Activated CD4-positive, alpha-beta T cell treated with anti-CD3 and anti-CD28 coated beads, Interleukin-2, amount 50 U/mL, for 1 hour (primary cell): ENCODE results near the gene CLUH.
"Not testable (repeated sequence)": the region's sequence is repeated elsewhere in the genome, so short reads cannot be mapped to it uniquely, and the experiment has no call there.

Experiments
- DNase-seq: peaks from one replicate; pipeline ENCODE4 v3.0.0-alpha.2; 2020

Gene CLUH

DNA sequence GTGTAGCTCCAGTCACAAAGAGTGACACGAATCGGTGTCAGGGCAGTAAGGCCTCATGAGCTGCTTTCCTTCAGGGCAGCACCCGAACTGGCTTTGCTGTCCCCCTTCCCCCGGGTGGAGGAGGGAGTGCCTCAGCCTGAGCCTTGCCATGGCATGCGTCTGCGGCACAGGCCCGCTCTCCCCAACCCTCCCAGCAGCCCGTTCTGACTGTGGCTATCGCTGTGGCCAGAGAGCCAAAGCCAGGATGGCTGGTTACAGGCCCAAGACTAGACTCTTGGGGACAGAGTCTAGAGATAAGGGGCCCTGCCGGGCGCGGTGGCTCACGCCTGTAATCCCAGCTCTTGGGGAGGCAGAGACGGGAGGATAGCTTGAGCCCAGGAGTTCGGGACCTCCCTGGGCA lies 25.9 kb downstream of the CLUH start:
- no peak for DNase-seq

DNA sequence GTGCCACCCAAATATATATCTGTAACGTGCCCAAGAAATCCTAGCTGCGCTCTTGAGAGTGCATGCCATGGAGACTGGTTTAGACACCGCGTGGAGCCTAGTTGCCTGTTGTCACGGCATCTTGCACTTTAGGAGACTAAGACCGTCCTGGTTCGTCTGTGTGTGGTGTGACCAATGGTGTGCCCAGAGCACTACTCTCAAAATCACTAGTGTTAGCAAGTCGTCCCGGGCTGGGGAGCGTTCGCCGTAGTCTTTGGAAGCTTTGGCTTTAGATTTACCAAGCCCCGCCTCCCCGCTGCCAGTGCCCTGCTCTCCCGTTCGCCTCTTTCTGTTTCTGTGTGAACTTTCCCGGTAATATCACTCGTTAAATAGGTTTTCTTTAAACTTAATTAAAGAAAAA lies 27.0 kb downstream of the CLUH start:
- DNase-seq: no peak

DNA sequence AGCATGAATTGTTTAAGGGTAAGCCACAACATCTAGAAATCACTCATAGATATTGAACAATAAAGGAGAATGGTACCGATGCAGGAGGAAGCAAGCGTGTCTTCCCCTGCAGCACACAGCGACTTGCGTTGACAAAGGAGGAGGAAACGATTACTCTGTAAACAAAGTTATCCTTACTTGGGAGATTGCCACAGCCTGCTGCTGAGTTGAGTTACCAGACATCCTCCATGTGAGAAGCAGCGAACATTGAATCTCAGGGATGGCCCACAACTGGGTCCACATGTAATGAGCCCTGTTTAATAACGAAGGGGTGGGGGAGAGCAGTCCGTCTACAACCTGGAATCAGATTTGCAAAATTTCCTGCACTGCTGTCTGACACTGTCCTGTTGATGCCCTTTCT lies 27.7 kb downstream of the CLUH start:
- no peak for DNase-seq

DNA sequence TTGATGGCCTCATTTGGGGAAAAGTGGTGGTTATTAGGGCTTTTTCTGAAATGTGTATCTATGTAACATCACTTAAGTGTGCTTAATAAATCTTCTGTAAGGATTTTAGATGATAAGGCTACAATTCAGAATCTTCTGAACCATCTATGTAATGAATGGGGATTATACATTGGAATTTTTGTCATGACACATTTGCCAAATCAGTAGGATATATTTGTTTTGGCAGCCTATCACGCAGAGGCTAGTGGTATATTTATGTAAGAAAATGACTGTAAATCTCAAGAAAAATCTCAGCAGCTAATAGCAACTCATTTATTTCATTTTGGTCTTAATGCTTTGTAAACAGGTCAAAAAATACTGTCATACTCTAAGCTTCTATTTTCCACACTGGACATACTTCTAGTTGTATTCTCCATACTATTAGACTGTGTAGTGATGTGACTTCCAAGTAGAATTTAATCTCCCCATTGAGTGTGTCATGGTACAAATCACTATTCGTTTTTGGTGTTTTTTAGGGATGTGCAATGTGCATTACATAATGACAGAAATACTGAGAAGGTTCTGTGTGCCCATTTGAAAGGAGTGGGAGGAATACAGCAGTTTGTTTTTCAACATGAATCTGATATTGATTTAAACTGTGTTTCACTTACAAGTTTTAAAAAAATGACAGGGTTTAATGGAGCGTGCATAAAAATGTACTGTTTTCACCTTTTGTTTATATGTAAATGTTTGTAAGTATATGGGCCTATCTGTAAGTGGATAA lies 29.2 kb downstream of the CLUH start:
- no peak for DNase-seq

DNA sequence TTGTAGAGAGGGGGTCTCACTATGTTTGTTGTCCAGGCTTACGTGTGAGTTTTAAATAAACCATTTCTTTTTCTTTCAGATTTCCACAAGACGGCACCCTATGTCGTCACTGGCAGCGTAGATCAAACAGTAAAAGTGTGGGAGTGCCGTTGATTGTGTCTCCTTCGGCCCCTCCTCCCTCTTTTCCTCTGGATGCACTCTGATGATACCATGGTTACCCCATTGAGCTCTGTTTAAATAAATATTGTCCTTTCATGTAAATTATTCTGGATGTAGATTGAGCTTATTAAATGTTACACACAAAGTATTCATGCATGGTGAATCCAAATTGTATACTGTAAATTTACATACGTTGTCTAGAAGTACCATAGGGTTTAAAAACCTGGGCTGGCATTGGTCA lies 29.9 kb downstream of the CLUH start:
- no peak for DNase-seq

DNA sequence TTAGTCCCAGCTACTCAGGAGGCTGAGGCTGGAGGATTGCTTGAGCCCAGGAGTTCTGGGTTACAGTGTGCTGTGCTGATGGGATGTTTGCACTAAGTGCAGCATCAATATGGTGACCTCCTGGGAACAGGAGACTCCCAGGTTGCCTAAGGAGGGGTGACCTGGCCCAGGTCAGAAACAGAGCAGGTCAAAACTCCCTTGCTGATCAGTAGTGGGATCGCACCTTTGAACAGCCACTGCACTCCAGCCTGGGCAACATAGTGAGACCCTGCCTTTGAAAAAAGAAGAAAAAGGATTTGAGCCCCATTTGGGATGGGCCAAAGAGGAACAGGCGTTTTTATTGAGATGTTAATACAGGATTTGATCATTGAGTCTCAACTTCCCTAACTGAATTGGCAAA lies 30.6 kb downstream of the CLUH start:
- no peak for DNase-seq

DNA sequence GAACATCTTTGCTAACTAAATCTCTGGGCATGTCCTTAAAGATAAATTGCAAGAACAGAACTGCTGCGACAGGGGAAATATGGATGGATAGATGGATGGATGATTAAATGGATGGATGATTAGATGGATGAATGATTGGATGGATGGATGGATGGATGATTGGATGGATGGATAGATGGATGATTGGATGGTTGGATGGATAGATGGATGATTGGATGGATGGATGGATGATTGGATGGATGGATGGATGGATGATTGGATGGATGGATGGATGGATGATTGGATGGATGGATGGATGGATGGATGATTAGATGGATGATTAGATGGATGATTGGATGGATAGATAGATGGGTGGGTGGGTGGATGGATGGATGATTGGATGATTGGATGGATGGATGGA lies 32.3 kb downstream of the CLUH start:
- not testable (repeated sequence) for DNase-seq

DNA sequence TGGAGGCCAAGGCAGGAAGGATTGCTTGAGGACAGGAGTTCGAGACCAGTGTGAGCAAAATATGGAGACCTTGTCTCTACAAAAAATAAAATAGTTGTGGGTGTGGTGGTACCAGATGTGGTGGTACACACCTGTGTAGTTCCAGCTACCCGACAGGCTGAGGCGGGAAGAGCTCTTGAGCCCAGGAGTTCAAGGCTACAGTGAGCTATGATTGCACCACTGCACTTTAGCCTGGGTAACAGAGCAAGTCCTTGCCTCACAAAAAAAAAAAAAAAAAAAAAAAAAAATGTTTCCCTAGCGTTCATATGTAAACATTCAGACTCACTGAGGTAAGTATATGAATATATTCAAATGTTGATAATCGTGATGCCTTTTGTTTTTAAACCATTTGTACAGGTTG lies 39.5 kb downstream of the CLUH start:
- no peak for DNase-seq

DNA sequence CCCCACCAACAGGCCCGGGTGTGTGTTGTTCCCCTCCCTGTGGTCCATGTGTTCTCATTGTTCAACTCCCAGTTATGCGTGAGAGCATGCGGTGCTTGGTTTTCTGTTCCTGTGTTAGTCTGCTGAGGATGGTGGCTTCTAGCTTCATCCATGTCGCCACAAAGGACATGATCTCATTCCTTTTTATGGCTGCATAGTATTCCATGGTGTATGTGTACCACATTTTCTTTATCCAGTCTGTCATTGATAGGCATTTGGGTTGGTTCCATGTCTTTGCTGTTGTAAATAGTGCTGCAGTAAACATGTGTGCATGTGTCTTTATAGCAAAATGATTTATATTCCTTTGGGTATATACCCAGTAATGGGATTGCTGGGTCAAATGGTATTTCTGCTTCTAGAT lies 51.2 kb downstream of the CLUH start:
- not testable (repeated sequence) for DNase-seq

DNA sequence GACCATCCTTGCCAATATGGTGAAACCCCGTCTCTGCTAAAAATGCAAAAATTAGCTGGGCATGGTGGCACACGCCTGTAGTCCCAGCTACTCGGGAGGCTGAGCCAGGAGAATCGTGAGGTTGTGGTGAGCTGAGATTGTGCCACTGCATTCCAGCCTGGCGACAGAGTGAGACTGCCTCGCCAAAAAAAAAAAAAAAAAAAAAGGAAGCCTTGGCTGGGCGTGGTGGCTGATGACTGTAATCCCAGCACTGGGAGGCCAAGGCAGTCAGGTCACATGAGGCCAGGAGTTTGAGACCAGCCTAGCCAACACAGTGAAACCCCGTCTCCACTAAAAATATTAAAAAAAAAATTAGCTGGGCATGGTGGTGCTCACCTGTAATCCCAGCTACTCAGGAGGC lies 52.2 kb downstream of the CLUH start:
- DNase-seq: not testable (repeated sequence)

DNA sequence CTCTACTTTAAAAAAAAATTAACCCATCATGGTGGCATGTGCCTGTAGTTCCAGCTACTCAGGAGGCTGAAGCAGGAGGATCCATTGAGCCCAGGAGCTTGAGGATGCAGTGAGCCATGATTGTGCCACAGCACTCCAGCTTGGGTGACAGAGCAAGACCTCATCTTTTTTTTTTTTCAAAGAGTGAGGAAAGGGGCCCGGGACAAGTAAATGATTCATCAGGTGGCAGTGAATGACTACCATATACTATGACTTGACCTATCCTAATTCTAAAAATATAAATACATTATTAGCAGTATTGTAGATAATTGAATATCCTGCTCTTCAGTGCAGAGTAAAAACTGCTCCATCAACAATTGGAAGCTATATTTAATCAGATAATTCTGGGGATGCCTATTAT lies 55.3 kb downstream of the CLUH start:
- no peak for DNase-seq

DNA sequence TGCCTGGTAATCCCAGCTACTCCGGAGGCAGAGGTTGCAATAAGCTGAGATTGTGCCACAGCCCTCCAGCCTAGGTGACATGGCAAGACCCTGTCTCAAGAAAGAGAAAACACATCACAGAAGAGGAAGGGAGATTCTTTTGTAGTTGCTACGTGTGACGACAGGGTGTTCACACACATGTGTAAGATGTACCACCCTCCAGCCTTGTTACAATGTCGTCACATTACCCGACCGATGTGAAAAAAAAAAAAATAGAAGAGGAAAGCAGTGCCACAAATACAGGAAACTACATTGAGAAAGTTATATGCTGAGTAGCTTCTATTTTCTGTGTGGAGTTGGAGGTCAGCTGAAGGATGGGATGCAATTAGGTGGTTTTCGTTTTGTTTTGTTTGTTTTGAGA lies 56.0 kb downstream of the CLUH start:
- DNase-seq: no peak

DNA sequence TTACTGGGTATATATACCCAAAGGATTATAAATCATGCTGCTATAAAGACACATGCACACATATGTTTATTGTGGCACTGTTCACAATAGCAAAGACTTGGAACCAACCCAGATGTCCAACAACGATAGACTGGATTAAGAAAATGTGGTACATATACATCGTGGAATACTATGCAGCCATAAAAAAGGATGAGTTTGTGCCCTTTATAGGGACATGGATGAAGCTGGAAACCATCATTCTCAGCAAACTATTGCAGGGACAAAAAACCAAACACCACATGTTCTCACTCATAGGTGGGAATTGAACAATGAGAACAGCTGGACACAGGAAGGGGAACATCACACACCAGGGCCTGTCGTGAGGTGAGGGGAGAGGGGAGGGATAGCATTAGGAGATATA lies 58.7 kb downstream of the CLUH start:
- DNase-seq: not testable (repeated sequence)

DNA sequence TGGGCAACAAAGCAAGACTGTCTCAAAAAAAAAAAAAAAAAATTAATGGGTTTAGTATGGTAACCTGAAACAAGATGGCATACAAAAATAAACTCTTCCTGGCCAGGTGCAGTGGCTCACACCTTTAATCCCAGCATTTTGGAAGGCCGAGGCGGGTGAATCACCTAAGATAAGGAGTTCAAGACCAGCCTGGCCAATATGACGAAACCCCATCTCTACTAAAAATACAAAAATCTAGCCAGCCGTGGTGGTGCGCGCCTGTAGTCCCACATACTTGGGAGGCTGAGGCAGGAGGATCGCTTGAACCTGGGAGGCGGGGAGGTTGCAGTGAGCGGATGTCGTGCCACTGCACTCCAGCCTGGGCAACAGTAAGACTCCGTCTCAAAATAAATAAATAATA lies 62.4 kb downstream of the CLUH start:
- DNase-seq: no peak

DNA sequence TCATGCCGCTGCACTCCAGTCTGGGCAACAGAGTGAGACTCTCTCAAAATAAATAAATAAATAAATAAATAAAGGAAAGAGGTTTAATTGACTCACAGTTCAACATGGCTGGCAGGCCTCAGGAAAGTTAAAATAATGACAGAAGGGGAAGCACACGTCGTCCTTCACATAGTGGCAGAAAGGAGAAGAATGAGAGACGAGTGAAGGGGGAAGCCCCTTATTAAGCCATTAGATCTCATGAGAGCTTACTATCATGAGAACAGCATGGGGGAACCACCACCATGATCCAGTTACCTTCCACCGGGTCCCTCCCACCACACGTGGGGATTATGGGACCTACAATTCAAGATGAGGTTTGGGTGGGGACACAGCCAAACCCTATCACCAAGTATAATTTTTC lies 63.6 kb downstream of the CLUH start:
- DNase-seq: no peak

DNA sequence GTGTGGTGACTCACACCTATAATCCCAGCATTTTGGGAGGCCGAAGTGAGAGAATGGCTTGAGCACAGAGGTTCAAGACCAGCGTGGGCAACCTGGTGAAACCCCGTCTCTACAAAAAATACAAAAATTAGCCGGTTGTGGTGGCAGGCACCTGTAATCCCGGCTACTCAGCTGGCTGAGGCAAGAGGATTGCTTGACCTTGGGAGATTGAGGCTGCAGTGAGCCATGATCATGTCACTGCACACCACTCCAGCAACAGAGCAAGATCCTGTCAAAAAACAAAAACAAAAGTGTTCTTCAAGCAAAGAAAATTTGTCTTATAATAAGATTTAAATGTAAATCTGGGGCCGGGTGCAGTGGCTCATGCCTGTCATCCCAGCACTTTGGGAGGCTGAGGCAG lies 66.6 kb downstream of the CLUH start:
- DNase-seq: no peak
